HG03457 (cell line): ENCODE results near the gene BCL2L14.

Experiments used
- ATAC-seq: cut with Tn5 transposase; IDR thresholded peaks from one replicate; pipeline ENCODE4 v1.9.1; 2021; ENCODE audit warnings: moderate number of reproducible peaks; ENCODE audit not compliant: unreplicated experiment

BCL2L14 gene

GRCh38 chr12:12054993-12055392, 15.7 kb upstream of the BCL2L14 start:
- ATAC-seq, result no peak

GRCh38 chr12:12056951-12057350, 13.8 kb upstream of the BCL2L14 start:
- no peak for ATAC-seq

- no peak for ATAC-seq
Observed at GRCh38 chr12:12064596-12064995, 6.1 kb upstream of the BCL2L14 start.

- no peak for ATAC-seq
Observed at GRCh38 chr12:12068751-12069150, 2.0 kb upstream of the BCL2L14 start.

- no peak for ATAC-seq
Observed at GRCh38 chr12:12069821-12070548, 754 bp upstream of the BCL2L14 start.

GRCh38 chr12:12072064-12072760, 1.5 kb downstream of the BCL2L14 start:
- no peak for ATAC-seq

- no peak for ATAC-seq
Observed at GRCh38 chr12:12079291-12079690, 8.6 kb downstream of the BCL2L14 start.

GRCh38 chr12:12081836-12082497, 11.2 kb downstream of the BCL2L14 start:
- ATAC-seq, result no peak

- ATAC-seq, result no peak
Observed at GRCh38 chr12:12083688-12084087, 12.9 kb downstream of the BCL2L14 start.

- ATAC-seq, result no peak
Observed at GRCh38 chr12:12086362-12086761, 15.6 kb downstream of the BCL2L14 start.

- ATAC-seq, result no peak
Observed at GRCh38 chr12:12086973-12087692, 16.4 kb downstream of the BCL2L14 start.

GRCh38 chr12:12087693-12088034, 16.9 kb downstream of the BCL2L14 start:
- ATAC-seq, result no peak

GRCh38 chr12:12088147-12088546, 17.4 kb downstream of the BCL2L14 start:
- no peak for ATAC-seq

GRCh38 chr12:12088761-12089160, 18.0 kb downstream of the BCL2L14 start:
- ATAC-seq, result no peak

GRCh38 chr12:12091071-12091470, 20.3 kb downstream of the BCL2L14 start:
- no peak for ATAC-seq

GRCh38 chr12:12091977-12092663, 21.4 kb downstream of the BCL2L14 start:
- no peak for ATAC-seq

- ATAC-seq, result no peak
Observed at GRCh38 chr12:12094481-12094880, 23.7 kb downstream of the BCL2L14 start.

GRCh38 chr12:12095021-12095420, 24.3 kb downstream of the BCL2L14 start:
- no peak for ATAC-seq

- ATAC-seq, result no peak
Observed at GRCh38 chr12:12097891-12098690, 27.4 kb downstream of the BCL2L14 start.

- no peak for ATAC-seq
Observed at GRCh38 chr12:12098691-12099015, 27.9 kb downstream of the BCL2L14 start.
